K562 (cell line): Measurements from ENCODE around the gene B4GALNT3. TPM values are rescaled to one million over a fixed set of nuclear protein-coding genes. Genes with fewer than 3 reads are reported as not detected.

Source experiments
- ARID1B ChIP-seq: fragments of 450-650 bp; IDR thresholded peaks from 2 replicates; pipeline ENCODE4 v1.6.1; 2016; ENCODE audit warnings: antibody characterized with exemption, mild to moderate bottlenecking, inconsistent platforms
- ATF3 ChIP-seq, 2 experiments: fragments of 450-650 bp in 1 of 2; sonication (generic) in 1 of 2; formaldehyde crosslinking in 1 of 2; IDR thresholded peaks in 1 of 2; conservative IDR thresholded peaks in 1 of 2; 2 replicates each; pipeline versions ENCODE4 v1.6.1 to v1.8.1; 2016 to 2023; ENCODE audit warnings: mild to moderate bottlenecking in 2 of 2, moderate library complexity in 2 of 2, inconsistent platforms in 1 of 2, missing genetic modification reagents in 1 of 2
- CTCF ChIP-seq, 3 experiments: IDR thresholded peaks in 2 of 3; conservative IDR thresholded peaks in 1 of 3; 2 replicates each; pipeline ENCODE4 v1.5.1; 2011 to 2012; ENCODE audit warnings: low read length in 3 of 3, mild to moderate bottlenecking in 3 of 3, control low read depth in 2 of 3, improper control_type of control experiment in 1 of 3, inconsistent platforms in 1 of 3, low read depth in 1 of 3, mixed read lengths in 1 of 3, moderate library complexity in 1 of 3; ENCODE audit not compliant: insufficient read depth in 2 of 3
- DMBX1 ChIP-seq: fragments of 250-450 bp; sonication (Bioruptor Pico); IDR thresholded peaks from 2 replicates; pipeline ENCODE4 v1.8.0; 2022; ENCODE audit warnings: inconsistent platforms, mild to moderate bottlenecking, moderate library complexity, borderline replicate concordance
- ELF1 ChIP-seq: fragments of 200-800 bp; sonication (Bioruptor generic); IDR thresholded peaks from 2 replicates; pipeline ENCODE4 v1.6.1; 2016; ENCODE audit warnings: missing genetic modification characterization, missing compliant biosample characterization
- HCFC1 ChIP-seq: IDR thresholded peaks from 2 replicates; pipeline ENCODE4 v1.6.1; 2012; ENCODE audit warnings: low read depth, low read length, improper control_type of control experiment
- HDAC8 ChIP-seq: fragments of 450-650 bp; IDR thresholded peaks from 2 replicates; pipeline ENCODE4 v1.6.1; 2016; ENCODE audit warnings: mild to moderate bottlenecking, missing genetic modification characterization, moderate library complexity, missing compliant biosample characterization
- HMGXB4 ChIP-seq: sonication (generic); formaldehyde crosslinking; IDR thresholded peaks from 2 replicates; pipeline ENCODE4 v1.8.1; 2023; ENCODE audit warnings: mild to moderate bottlenecking, missing genetic modification reagents
- HOXB6 ChIP-seq: fragments of 250-450 bp; sonication (Bioruptor Pico); IDR thresholded peaks from 2 replicates; pipeline ENCODE4 v1.5.1; 2022; ENCODE audit warnings: mild to moderate bottlenecking, borderline replicate concordance
- MEIS2 ChIP-seq: fragments of 450-650 bp; IDR thresholded peaks from 2 replicates; pipeline ENCODE4 v1.6.1; 2014; ENCODE audit warnings: mild to moderate bottlenecking; ENCODE audit not compliant: partially characterized antibody
- NUFIP1 ChIP-seq: fragments of 450-650 bp; IDR thresholded peaks from 2 replicates; pipeline ENCODE4 v1.6.1; 2018; ENCODE audit not compliant: partially characterized antibody
- RBBP5 ChIP-seq: fragments of 200-600 bp; sonication (generic); IDR thresholded peaks from 2 replicates; pipeline ENCODE4 v1.6.1; 2012; ENCODE audit warnings: borderline replicate concordance, mild to moderate bottlenecking, low read length, control low read depth, inconsistent platforms; ENCODE audit not compliant: insufficient read depth, poor library complexity, severe bottlenecking
- RBM22 ChIP-seq: fragments of 200-400 bp; formaldehyde crosslinking; IDR thresholded peaks from 2 replicates; pipeline ENCODE4 v1.6.1; 2018; ENCODE audit warnings: low read length, low read depth; ENCODE audit not compliant: poor library complexity, severe bottlenecking
- SETDB1 ChIP-seq: IDR thresholded peaks from one replicate; pipeline ENCODE4 v1.6.1; 2012; ENCODE audit warnings: low read length, control low read depth, inconsistent platforms
- SMARCA4 ChIP-seq: fragments of 450-650 bp; IDR thresholded peaks from 2 replicates; pipeline ENCODE4 v1.6.1; 2016
- SNAPC5 ChIP-seq: fragments of 250-450 bp; sonication (Bioruptor Pico); IDR thresholded peaks from 2 replicates; pipeline ENCODE4 v1.8.0; 2021; ENCODE audit warnings: moderate library complexity, mild to moderate bottlenecking, inconsistent platforms
- STAT5A ChIP-seq: IDR thresholded peaks from 2 replicates; pipeline ENCODE4 v1.6.1; 2012; ENCODE audit warnings: low read length, inconsistent platforms, borderline replicate concordance
- THAP12 ChIP-seq: fragments of 250-450 bp; sonication (Bioruptor Pico); IDR thresholded peaks from 2 replicates; pipeline ENCODE4 v1.9.0; 2021; ENCODE audit warnings: mild to moderate bottlenecking, inconsistent platforms
- TRIM28 ChIP-seq: fragments of 450-650 bp; IDR thresholded peaks from 2 replicates; pipeline ENCODE4 v1.6.1; 2017
- ZNF436 ChIP-seq: fragments of 250-450, 450-650 bp; sonication (Bioruptor Pico); formaldehyde crosslinking; IDR thresholded peaks from 2 replicates; pipeline ENCODE4 v1.7.0; 2020; ENCODE audit warnings: mild to moderate bottlenecking
- ZNF586 ChIP-seq: fragments of 450-650 bp; formaldehyde crosslinking; conservative IDR thresholded peaks from 2 replicates; pipeline ENCODE4 v1.4.0; 2020; ENCODE audit warnings: mild to moderate bottlenecking, moderate library complexity
- polyA plus RNA-seq, 8 experiments: library from polyadenylated mRNA; depleted of rRNA in 4 of 8; stranded (reverse) in 5 of 8; unstranded in 3 of 8; fragments of >200 nt; fragmentation: Nextera tagmentation in 2 of 8; fragmentation: Illumina TruSeq in 1 of 8; extraction: Ambion mirVana in 2 of 8; extraction: Trizol in 1 of 8; gene quantifications; 2 replicates each; pipeline versions ENCODE4 v1.2.1 to v1.2.3, GENCODE V29; 2011 to 2014; ENCODE audit warnings: inconsistent platforms in 1 of 8, missing spikeins in 1 of 8
- total RNA-seq, 7 experiments: library from RNA; depleted of rRNA in 6 of 7; stranded (reverse); fragments of >200 nt in 6 of 7; fragmentation: Illumina TruSeq in 2 of 7; extraction: Trizol in 2 of 7; gene quantifications; 2 replicates each; pipeline versions ENCODE4 v1.2.1 to v1.2.3, GENCODE V29; 2011 to 2021; ENCODE audit warnings: low replicate concordance in 1 of 7

The B4GALNT3 gene
- total and polyA plus RNA-seq, 9 of the 15 experiments (the other 6 are each of a cell fraction or from before 2014, with no cell fraction given): 0.04 to 0.36 (median 0.10) TPM; not detected in 6

- TF ChIP-seq SETDB1 (no peak), HCFC1 (no peak), HOXB6 (CRISPR knock-in tag) (no peak), STAT5A (no peak), ARID1B (peak; percentile 27; the same call in 1 of the 2 replicates), THAP12 (no peak), MEIS2 (peak; percentile 24), NUFIP1 (no peak), DMBX1 (CRISPR knock-in tag) (peak; percentile 81), CTCF (IDR thresholded peaks at IDR 0.05 in 2 of 3, conservative IDR thresholded peaks at IDR 0.05 in 1 of 3; ENCODE audit: insufficient read depth in 2 of 3, low read depth in 1 of 3, low read length in 3 of 3) (peak; percentile 81 to 89 (median 89)), ELF1 (tag) (peak; percentile 78), ZNF436 (CRISPR knock-in tag) (no peak), RBM22 (no peak), ATF3 (IDR thresholded peaks at IDR 0.05) (no peak), ATF3 (CRISPR knock-in tag; conservative IDR thresholded peaks at IDR 0.05) (peak; percentile 71), TRIM28 (no peak), SMARCA4 (no peak), HMGXB4 (CRISPR knock-in tag) (no peak), SNAPC5 (no peak), ZNF586 (no peak), RBBP5 (no peak), HDAC8 (tag) (0 out of 2 replicates have a peak, but pooled peaks have one; percentile 24)
These were observed 116.3 kb downstream of the B4GALNT3 start (continued) for GRCh38 chr12:575948-576614.
